Measurements from ENCODE around the gene SEMA3F. TPM values are rescaled to one million over a fixed set of nuclear protein-coding genes. Genes with fewer than 3 reads are reported as not detected.

The SEMA3F gene
- total RNA-seq, 4 donors from 2014 or later: 10.5 to 33.1 (median 12.9) TPM

DNA sequence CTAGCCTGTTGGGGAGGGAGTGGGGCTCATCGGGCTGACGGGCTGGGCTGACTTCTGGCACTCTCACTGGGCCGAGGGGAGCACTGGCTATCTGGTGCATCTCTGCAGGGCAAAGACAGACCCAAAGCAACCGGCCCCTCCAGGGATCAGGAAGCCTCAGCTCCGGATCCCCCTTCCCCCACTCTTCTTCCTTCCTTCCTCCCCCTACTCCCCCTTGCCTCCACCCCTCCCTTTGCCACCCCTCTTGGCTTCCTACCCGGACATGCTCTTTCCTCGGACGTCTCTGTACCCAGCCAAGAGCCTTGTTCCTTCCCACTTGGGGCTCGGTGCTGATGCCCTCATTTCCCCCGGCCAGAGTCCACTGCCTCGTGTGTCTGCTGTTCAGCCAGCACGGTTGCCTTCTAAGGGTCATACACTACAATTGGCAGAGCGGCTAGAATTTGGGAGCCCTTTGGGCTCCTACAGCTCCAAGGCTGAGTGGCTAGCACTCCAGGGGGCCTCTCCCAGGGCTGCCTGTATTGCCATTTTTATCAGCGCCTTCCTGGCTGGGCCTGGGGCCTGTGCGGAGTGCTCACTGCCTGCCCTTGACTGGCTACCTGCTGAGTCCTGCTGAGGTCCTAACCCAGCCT, 10.9 kb downstream of the SEMA3F start:
- Histone ChIP-seq H3K27me3 (no peaks in the 10 kb centered on the region), H3K4me3 (no peak overlapping the region), H3K27ac (peak overlapping the region; percentile 81 to 84), H3K4me1 (peaks cover 17 to 44% of the 10 kb centered on the region in 2 donors), H3K9me3 (no peaks in the 10 kb centered on the region), H3K36me3 (no peaks in the 10 kb centered on the region)
- no peak for TF ChIP-seq POLR2A (IDR thresholded peaks at IDR 0.05)
- TF ChIP-seq, protein P1, sequence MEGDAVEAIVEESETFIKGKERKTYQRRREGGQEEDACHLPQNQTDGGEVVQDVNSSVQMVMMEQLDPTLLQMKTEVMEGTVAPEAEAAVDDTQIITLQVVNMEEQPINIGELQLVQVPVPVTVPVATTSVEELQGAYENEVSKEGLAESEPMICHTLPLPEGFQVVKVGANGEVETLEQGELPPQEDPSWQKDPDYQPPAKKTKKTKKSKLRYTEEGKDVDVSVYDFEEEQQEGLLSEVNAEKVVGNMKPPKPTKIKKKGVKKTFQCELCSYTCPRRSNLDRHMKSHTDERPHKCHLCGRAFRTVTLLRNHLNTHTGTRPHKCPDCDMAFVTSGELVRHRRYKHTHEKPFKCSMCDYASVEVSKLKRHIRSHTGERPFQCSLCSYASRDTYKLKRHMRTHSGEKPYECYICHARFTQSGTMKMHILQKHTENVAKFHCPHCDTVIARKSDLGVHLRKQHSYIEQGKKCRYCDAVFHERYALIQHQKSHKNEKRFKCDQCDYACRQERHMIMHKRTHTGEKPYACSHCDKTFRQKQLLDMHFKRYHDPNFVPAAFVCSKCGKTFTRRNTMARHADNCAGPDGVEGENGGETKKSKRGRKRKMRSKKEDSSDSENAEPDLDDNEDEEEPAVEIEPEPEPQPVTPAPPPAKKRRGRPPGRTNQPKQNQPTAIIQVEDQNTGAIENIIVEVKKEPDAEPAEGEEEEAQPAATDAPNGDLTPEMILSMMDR (IDR thresholded peaks at IDR 0.05): no peak
- peak in 1 of 2 donors; percentile 54 for DNase-seq
- intact Hi-C loops (cut with DNase I; ENCODE audit: low total_unique reads): no loop called here

DNA sequence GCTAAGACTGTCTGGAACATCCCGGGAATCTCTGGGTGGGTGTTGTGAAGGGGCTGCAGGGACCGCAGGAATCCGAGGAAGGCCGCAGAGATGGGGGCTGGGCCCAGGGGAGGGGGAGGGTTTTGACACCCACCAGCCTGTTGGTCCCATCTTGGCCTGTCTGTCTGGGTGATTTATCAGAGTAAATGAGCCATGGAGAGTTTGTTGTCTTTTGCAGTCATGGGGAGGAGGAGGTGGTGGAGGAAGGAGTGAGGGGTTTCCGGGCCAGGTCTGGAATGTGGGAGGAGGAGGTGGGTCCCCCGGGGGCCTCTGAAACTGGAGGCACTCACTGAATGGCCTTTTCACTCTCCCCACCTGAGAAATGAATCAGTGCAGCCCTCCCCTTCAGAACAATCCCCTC, 11.5 kb downstream of the SEMA3F start:
- H3K27me3 ChIP-seq: no peaks in the 10 kb centered on the region
- no peak overlapping the region for H3K4me3 ChIP-seq
- H3K27ac ChIP-seq: peak overlapping the region; percentile 81 to 84
- H3K36me3 ChIP-seq: no peaks in the 10 kb centered on the region
- no peak for TF ChIP-seq POLR2A (IDR thresholded peaks at IDR 0.05)
- TF ChIP-seq, protein P1 (IDR thresholded peaks at IDR 0.05): no peak
- DNase-seq: no peak
- intact Hi-C loops (cut with DNase I; ENCODE audit: low total_unique reads): no loop called here
- peaks cover 17 to 44% of the 10 kb centered on the region in 2 donors for H3K4me1 ChIP-seq
- H3K9me3 ChIP-seq: no peaks in the 10 kb centered on the region

DNA sequence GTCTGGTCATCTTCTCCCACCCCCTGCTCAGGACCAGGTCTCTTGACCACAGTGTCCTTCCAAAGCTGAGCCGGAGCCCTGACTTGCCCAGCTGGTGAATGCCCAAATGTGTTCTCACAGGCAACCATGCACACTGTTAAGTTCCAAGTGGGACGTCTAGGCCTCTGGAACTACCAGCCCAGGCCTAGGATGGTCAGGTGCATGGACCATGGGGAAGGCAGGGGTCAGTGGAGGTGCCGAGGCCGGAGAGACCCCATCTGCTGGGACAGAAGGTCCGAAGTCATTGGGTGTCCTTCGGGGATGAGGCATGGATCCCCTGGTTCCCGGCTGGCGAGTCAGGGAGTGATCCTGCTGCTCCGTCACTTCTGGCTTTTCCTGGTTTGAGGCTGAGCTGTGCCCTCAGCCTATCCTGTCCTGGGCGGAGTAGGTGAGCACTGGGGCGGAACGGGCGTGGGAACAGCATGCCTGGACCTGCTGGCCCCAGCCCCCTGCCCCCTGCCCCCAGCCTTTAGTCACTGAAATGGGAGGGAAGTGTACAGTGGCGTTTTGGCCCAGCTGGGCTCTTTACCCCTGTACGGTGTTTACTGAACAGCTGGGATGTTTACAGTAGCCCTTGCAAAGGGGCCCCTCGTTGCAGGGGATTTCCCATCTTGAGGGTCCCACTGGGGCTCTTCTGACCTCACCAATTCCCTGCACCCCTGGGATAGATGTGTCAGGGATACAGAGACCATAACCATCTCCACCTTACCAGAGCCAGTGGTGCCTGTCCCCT, 12.1 kb downstream of the SEMA3F start:
- peak overlapping the region; percentile 81 to 84 for H3K27ac ChIP-seq
- H3K4me3 ChIP-seq: no peak overlapping the region
- no peak for DNase-seq
- H3K27me3 ChIP-seq: no peaks in the 10 kb centered on the region
- no peaks in the 10 kb centered on the region for H3K9me3 ChIP-seq
- H3K36me3 ChIP-seq: no peaks in the 10 kb centered on the region
- intact Hi-C loops (cut with DNase I; ENCODE audit: low total_unique reads): no loop called here
- TF ChIP-seq, protein P1 (IDR thresholded peaks at IDR 0.05): no peak
- peak in 1 of 2 donors; percentile 32 for TF ChIP-seq POLR2A (IDR thresholded peaks at IDR 0.05)
- peaks cover 17 to 40% of the 10 kb centered on the region in 2 donors for H3K4me1 ChIP-seq

DNA sequence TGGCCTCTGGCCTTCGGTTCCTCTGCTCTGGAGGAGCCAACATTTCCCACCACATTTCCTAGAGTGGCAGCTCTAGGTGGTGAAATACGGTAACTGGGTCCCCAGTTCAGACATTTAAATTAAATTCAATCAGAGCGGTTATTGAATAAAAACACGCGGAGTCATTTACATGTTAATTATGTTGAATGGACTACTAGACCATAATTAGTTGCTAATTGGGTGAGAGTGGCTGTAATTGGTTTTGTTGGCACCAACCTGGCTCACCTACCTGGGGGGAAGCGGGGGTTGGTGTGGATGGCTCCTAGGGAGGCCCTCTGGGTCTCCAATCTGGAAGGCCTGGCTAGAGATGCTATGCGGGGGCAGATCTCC, 12.7 kb downstream of the SEMA3F start:
- no peak overlapping the region for H3K4me3 ChIP-seq
- H3K27ac ChIP-seq: peak overlapping the region; percentile 81 to 84
- no peaks in the 10 kb centered on the region for H3K36me3 ChIP-seq
- H3K27me3 ChIP-seq: no peaks in the 10 kb centered on the region
- H3K9me3 ChIP-seq: no peaks in the 10 kb centered on the region
- H3K4me1 ChIP-seq: peaks cover 17 to 40% of the 10 kb centered on the region in 2 donors
- intact Hi-C loops (cut with DNase I; ENCODE audit: low total_unique reads): no loop called here
- TF ChIP-seq, protein P1 (IDR thresholded peaks at IDR 0.05): no peak
- TF ChIP-seq POLR2A (IDR thresholded peaks at IDR 0.05): no peak
- DNase-seq: no peak

DNA sequence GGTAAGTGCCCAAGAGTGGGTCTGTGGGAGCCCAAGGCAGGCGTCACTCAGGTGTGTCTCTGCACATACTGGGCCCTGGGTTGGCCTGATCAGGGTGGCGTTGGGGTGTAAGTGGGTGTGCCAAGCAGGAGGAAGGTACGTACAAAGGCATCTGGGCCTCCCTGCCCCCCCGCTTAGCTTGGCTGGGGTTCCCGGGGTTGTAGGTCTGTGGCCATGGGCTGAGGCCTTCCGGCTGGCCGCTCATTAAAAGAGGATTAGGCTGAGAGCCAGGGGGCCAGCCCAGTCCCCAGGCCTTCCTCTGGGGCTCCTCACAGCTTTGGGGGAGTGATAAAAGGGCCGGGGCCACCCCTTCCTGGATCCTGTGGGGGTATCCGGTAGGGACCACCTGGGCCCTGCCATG, 13.3 kb downstream of the SEMA3F start:
- Histone ChIP-seq H3K27ac (peak overlapping the region; percentile 70 to 84), H3K9me3 (no peaks in the 10 kb centered on the region), H3K36me3 (no peaks in the 10 kb centered on the region), H3K27me3 (no peaks in the 10 kb centered on the region), H3K4me3 (no peak overlapping the region), H3K4me1 (peaks cover 17 to 40% of the 10 kb centered on the region in 2 donors)
- no peak for DNase-seq
- intact Hi-C loops (cut with DNase I; ENCODE audit: low total_unique reads): no loop called here
- no peak for TF ChIP-seq POLR2A (IDR thresholded peaks at IDR 0.05)
- TF ChIP-seq, protein P1 (IDR thresholded peaks at IDR 0.05): no peak
